K562 (cell line): ENCODE results near the gene AARS1. TPM values are rescaled to one million over a fixed set of nuclear protein-coding genes. Genes with fewer than 3 reads are reported as not detected.
A peak's percentile ranks its signal among the peaks of the same experiment; 100 is the strongest.

Source experiments
- C11orf30 ChIP-seq: fragments of 450-650 bp; IDR thresholded peaks from 2 replicates; pipeline ENCODE4 v1.6.1; 2016; ENCODE audit warnings: low read depth, mild to moderate bottlenecking
- CREB1 ChIP-seq, 2 experiments: sonication (generic) in 1 of 2; formaldehyde crosslinking in 1 of 2; IDR thresholded peaks; 2 replicates each; pipeline versions ENCODE4 v1.6.1 to v1.8.0; 2012 to 2022; ENCODE audit warnings: inconsistent platforms in 1 of 2, mild to moderate bottlenecking in 1 of 2, missing genetic modification reagents in 1 of 2, moderate library complexity in 1 of 2
- CSDE1 ChIP-seq, 2 experiments: fragments of 450-650 bp; IDR thresholded peaks; 2 replicates each; pipeline ENCODE4 v1.6.1; 2016; ENCODE audit warnings: mild to moderate bottlenecking in 1 of 2
- FIP1L1 ChIP-seq: fragments of 200-400 bp; formaldehyde crosslinking; IDR thresholded peaks from 2 replicates; pipeline ENCODE4 v1.6.1; 2018; ENCODE audit warnings: mild to moderate bottlenecking, low read depth, low read length; ENCODE audit not compliant: poor library complexity, severe bottlenecking
- HSF4 ChIP-seq: fragments of 250-450 bp; sonication (Bioruptor Pico); IDR thresholded peaks from 2 replicates; pipeline ENCODE4 v2.1.2; 2022; ENCODE audit warnings: mild to moderate bottlenecking, moderate library complexity, borderline replicate concordance
- KHSRP ChIP-seq: fragments of 450-650 bp; IDR thresholded peaks from 2 replicates; pipeline ENCODE4 v1.6.1; 2017
- LARP7 ChIP-seq: fragments of 450-650 bp; IDR thresholded peaks from 2 replicates; pipeline ENCODE4 v1.6.1; 2016
- NEUROD1 ChIP-seq: fragments of 150-350 bp; IDR thresholded peaks from 2 replicates; pipeline ENCODE4 v1.6.1; 2014; ENCODE audit warnings: borderline replicate concordance, low read length, low read depth; ENCODE audit not compliant: partially characterized antibody
- NFXL1 ChIP-seq: fragments of 450-650 bp; formaldehyde crosslinking; IDR thresholded peaks from 2 replicates; pipeline ENCODE4 v1.4.0; 2021; ENCODE audit warnings: mild to moderate bottlenecking
- OTX1 ChIP-seq: fragments of 450-650 bp; formaldehyde crosslinking; IDR thresholded peaks from 2 replicates; pipeline ENCODE4 v1.4.0; 2022; ENCODE audit warnings: mild to moderate bottlenecking
- RAD51 ChIP-seq: fragments of 450-650 bp; IDR thresholded peaks from 2 replicates; pipeline ENCODE4 v1.7.1; 2016; ENCODE audit warnings: low read depth, mild to moderate bottlenecking, borderline replicate concordance
- RFX1 ChIP-seq: fragments of 450-650 bp; IDR thresholded peaks from 2 replicates; pipeline ENCODE4 v1.6.1; 2016; ENCODE audit warnings: mild to moderate bottlenecking, moderate library complexity
- TCF7 ChIP-seq: sonication (generic); IDR thresholded peaks from 2 replicates; pipeline ENCODE4 v1.6.1; 2016; ENCODE audit warnings: antibody characterized with exemption, borderline replicate concordance
- ZBTB8A ChIP-seq: fragments of 450-650 bp; IDR thresholded peaks from 2 replicates; pipeline ENCODE4 v1.6.1; 2018; ENCODE audit warnings: mild to moderate bottlenecking, moderate library complexity; ENCODE audit not compliant: partially characterized antibody
- ZC3H8 ChIP-seq: fragments of 450-650 bp; IDR thresholded peaks from 2 replicates; pipeline ENCODE4 v1.6.1; 2017
- ZNF124 ChIP-seq: sonication (generic); formaldehyde crosslinking; IDR thresholded peaks from 2 replicates; pipeline ENCODE4 v1.8.1; 2022; ENCODE audit warnings: missing genetic modification reagents
- ZNF253 ChIP-seq: fragments of 250-450 bp; sonication (Bioruptor Pico); conservative IDR thresholded peaks from 2 replicates; pipeline ENCODE4 v1.6.1; 2021; ENCODE audit warnings: mild to moderate bottlenecking
- ZNF57 ChIP-seq: fragments of 450-650 bp; formaldehyde crosslinking; IDR thresholded peaks from 2 replicates; pipeline ENCODE4 v1.4.0; 2020; ENCODE audit warnings: mild to moderate bottlenecking, moderate library complexity
- polyA plus RNA-seq, 8 experiments: library from polyadenylated mRNA; depleted of rRNA in 4 of 8; stranded (reverse) in 5 of 8; unstranded in 3 of 8; fragments of >200 nt; fragmentation: Nextera tagmentation in 2 of 8; fragmentation: Illumina TruSeq in 1 of 8; extraction: Ambion mirVana in 2 of 8; extraction: Trizol in 1 of 8; gene quantifications; 2 replicates each; pipeline versions ENCODE4 v1.2.1 to v1.2.3, GENCODE V29; 2011 to 2014; ENCODE audit warnings: inconsistent platforms in 1 of 8, missing spikeins in 1 of 8
- total RNA-seq, 7 experiments: library from RNA; depleted of rRNA in 6 of 7; stranded (reverse); fragments of >200 nt in 6 of 7; fragmentation: Illumina TruSeq in 2 of 7; extraction: Trizol in 2 of 7; gene quantifications; 2 replicates each; pipeline versions ENCODE4 v1.2.1 to v1.2.3, GENCODE V29; 2011 to 2021; ENCODE audit warnings: low replicate concordance in 1 of 7
- TF ChIP-seq, protein P1 (sequence below): fragments of 450-650 bp; formaldehyde crosslinking; IDR thresholded peaks from 2 replicates; pipeline ENCODE4 v1.4.0; 2020; ENCODE audit warnings: mild to moderate bottlenecking
- TF ChIP-seq, protein P2 (sequence below): fragments of 250-450 bp; sonication (Bioruptor Pico); IDR thresholded peaks from 2 replicates; pipeline ENCODE4 v1.5.1; 2021; ENCODE audit warnings: mild to moderate bottlenecking
- TF ChIP-seq, protein P3 (sequence below): fragments of 250-450 bp; sonication (Bioruptor Pico); IDR thresholded peaks from 2 replicates; pipeline ENCODE4 v1.9.0; 2021; ENCODE audit warnings: mild to moderate bottlenecking
- TF ChIP-seq, protein P4 (sequence below): sonication (generic); IDR thresholded peaks from 2 replicates; pipeline ENCODE4 v1.6.1; 2016
- TF ChIP-seq, protein P5 (sequence below): fragments of 250-450 bp; sonication (Bioruptor Pico); IDR thresholded peaks from 2 replicates; pipeline ENCODE4 v1.4.0; 2020; ENCODE audit warnings: mild to moderate bottlenecking, moderate library complexity

The AARS1 gene
- total and polyA plus RNA-seq, 9 of the 15 experiments (the other 6 are each of a cell fraction or from before 2014, with no cell fraction given), result 50.1 to 235 (median 174) TPM

DNA sequence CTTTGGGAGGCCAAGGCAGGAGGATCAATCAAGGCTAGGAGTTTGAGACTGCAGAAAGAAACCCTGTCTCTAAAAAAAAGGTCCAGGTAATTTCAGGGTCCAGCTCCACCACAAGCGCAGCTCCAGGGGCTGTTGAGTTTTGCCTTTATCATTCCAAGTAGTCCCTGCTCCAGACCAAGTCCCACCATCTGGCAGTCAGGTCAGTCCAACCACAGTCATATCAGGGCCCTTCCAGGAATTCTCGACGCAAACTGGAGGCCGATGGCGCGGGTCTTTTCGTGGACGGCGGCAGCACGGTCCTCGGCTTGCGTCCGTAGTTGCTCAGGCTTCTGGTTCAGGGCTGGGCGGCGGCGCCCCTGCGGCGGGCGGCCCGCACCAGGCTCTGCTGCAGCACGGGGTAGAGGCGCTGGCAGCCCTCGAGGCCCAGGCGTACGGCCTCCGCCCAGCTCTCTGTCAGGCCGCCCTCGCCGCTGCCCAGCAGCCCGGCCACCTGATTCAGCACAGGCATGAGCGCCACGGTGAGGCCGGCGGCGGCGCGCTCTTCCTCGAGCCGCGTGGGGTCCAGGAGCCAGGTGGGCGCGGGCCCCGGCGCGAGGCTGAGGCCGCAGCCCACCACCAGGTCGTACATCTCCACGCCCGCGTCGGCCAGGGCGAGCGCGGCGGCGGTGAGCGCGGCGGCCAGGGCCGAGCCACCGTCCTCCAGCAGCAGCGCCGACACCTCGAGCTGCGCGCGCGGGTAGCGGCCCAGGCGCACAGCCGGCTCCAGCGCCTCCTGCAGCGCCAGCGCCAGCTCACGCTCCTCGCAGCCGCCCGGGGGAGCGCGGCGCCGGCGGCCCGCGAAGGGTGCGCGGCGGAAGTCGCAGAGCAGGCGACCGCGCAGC, 38.3 kb downstream of the AARS1 start (continued):
- no peak for TF ChIP-seq NFXL1 (CRISPR knock-in tag)
- no peak for TF ChIP-seq ZNF124 (CRISPR knock-in tag)
- no peak for TF ChIP-seq LARP7
- TF ChIP-seq CSDE1 (IDR thresholded peaks at IDR 0.05), result no peak
- TF ChIP-seq, protein P1, sequence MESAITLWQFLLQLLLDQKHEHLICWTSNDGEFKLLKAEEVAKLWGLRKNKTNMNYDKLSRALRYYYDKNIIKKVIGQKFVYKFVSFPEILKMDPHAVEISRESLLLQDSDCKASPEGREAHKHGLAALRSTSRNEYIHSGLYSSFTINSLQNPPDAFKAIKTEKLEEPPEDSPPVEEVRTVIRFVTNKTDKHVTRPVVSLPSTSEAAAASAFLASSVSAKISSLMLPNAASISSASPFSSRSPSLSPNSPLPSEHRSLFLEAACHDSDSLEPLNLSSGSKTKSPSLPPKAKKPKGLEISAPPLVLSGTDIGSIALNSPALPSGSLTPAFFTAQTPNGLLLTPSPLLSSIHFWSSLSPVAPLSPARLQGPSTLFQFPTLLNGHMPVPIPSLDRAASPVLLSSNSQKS, result no peak
- TF ChIP-seq, protein P2, sequence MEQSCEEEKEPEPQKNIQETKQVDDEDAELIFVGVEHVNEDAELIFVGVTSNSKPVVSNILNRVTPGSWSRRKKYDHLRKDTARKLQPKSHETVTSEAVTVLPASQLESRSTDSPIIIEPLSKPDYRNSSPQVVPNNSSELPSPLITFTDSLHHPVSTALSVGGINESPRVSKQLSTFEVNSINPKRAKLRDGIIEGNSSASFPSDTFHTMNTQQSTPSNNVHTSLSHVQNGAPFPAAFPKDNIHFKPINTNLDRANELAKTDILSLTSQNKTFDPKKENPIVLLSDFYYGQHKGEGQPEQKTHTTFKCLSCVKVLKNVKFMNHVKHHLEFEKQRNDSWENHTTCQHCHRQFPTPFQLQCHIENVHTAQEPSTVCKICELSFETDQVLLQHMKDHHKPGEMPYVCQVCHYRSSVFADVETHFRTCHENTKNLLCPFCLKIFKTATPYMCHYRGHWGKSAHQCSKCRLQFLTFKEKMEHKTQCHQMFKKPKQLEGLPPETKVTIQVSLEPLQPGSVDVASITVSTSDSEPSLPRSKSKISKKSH (CRISPR knock-in tag), result no peak
- TF ChIP-seq NEUROD1, result no peak
- no peak for TF ChIP-seq ZNF57 (CRISPR knock-in tag)
- no peak for TF ChIP-seq RAD51
- TF ChIP-seq ZNF253 (CRISPR knock-in tag), result no peak
- no peak for TF ChIP-seq HSF4 (CRISPR knock-in tag)
- no peak for TF ChIP-seq CREB1 (IDR thresholded peaks at IDR 0.05)
- no peak for TF ChIP-seq CREB1 (CRISPR knock-in tag; IDR thresholded peaks at IDR 0.05)
- TF ChIP-seq, protein P3, sequence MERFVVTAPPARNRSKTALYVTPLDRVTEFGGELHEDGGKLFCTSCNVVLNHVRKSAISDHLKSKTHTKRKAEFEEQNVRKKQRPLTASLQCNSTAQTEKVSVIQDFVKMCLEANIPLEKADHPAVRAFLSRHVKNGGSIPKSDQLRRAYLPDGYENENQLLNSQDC (CRISPR knock-in tag), result no peak
- TF ChIP-seq C11orf30, result no peak
- no peak for TF ChIP-seq KHSRP
- TF ChIP-seq, protein P4, sequence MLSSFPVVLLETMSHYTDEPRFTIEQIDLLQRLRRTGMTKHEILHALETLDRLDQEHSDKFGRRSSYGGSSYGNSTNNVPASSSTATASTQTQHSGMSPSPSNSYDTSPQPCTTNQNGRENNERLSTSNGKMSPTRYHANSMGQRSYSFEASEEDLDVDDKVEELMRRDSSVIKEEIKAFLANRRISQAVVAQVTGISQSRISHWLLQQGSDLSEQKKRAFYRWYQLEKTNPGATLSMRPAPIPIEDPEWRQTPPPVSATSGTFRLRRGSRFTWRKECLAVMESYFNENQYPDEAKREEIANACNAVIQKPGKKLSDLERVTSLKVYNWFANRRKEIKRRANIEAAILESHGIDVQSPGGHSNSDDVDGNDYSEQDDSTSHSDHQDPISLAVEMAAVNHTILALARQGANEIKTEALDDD, result no peak
- TF ChIP-seq ZBTB8A, result no peak
- TF ChIP-seq RFX1, result no peak
- TF ChIP-seq OTX1 (CRISPR knock-in tag), result no peak
- TF ChIP-seq ZC3H8, result no peak
- TF ChIP-seq, protein P5, sequence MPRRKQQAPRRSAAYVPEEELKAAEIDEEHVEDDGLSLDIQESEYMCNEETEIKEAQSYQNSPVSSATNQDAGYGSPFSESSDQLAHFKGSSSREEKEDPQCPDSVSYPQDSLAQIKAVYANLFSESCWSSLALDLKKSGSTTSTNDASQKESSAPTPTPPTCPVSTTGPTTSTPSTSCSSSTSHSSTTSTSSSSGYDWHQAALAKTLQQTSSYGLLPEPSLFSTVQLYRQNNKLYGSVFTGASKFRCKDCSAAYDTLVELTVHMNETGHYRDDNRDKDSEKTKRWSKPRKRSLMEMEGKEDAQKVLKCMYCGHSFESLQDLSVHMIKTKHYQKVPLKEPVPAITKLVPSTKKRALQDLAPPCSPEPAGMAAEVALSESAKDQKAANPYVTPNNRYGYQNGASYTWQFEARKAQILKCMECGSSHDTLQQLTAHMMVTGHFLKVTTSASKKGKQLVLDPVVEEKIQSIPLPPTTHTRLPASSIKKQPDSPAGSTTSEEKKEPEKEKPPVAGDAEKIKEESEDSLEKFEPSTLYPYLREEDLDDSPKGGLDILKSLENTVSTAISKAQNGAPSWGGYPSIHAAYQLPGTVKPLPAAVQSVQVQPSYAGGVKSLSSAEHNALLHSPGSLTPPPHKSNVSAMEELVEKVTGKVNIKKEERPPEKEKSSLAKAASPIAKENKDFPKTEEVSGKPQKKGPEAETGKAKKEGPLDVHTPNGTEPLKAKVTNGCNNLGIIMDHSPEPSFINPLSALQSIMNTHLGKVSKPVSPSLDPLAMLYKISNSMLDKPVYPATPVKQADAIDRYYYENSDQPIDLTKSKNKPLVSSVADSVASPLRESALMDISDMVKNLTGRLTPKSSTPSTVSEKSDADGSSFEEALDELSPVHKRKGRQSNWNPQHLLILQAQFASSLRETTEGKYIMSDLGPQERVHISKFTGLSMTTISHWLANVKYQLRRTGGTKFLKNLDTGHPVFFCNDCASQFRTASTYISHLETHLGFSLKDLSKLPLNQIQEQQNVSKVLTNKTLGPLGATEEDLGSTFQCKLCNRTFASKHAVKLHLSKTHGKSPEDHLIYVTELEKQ, result no peak
- TF ChIP-seq TCF7, result 0 out of 2 replicates have a peak, but pooled peaks have one; percentile 36
- TF ChIP-seq FIP1L1, result peak; percentile 67
